Bone marrow (tissue), 2 donors: Measurements from ENCODE around the gene ZFPM1.

ENCODE experiments used
- DNase-seq, 2 donors: peaks; one replicate each; lab custom pipeline; 2025; lab: John Stamatoyannopoulos, UW

Gene ZFPM1

DNA sequence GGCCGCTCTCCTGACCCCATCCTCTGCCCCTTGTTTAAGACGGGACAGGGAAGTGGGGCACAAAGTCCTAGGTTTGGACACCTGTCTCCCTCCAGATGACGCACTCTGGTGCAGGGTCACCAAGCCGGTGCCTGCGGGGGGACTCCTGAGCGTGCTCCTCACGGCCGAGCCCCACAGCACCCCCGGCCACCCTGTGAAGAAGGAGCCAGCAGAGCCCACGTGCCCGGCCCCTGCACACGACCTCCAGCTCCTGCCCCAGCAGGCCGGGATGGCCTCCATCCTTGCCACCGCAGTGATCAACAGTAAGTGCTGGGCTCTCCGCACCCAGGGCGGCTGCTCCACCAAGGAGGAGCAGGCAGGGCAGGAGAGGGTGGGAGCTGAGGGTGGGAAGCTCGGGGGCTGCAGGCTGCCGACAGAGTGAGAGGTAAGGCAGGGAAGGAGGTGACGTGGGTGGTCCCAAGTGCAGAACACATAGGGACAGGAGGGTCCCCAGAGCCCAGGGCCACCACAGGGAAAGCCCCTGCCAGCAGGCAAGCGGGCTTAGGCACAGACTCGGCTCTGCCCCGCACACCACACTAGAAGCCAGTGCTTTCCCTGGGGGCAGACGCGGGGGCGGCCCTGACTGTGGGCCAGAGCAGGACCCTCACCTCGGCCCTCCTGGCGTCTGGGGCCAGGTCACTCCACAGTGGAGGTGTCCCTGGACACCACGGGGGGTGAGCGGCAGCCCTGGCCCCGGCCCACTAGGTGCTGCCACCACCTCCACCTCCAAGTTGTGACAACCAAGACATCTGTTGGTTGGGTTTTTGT is 75.1 kb downstream of the ZFPM1 start:
- no peak for DNase-seq

DNA sequence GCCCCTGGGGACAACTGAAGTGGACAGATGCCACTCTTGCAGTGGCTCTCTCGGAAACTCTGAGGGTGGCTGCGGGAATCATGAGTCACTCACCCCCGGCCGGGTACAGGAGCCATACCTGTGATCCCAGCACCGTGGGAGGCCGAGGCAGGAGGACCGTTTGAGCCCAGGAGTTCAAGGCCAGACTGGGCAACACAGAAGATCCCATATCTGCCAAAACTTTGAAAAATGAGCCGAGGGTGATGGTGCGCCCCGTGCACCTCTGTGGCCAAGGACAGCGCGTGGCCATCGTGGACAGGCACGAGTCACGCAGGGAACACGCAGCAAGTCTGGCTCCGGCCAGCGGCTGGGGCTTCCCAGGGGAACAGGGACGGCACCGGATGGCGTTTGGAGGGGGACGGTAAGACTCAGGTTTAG is 75.8 kb downstream of the ZFPM1 start:
- DNase-seq: no peak

DNA sequence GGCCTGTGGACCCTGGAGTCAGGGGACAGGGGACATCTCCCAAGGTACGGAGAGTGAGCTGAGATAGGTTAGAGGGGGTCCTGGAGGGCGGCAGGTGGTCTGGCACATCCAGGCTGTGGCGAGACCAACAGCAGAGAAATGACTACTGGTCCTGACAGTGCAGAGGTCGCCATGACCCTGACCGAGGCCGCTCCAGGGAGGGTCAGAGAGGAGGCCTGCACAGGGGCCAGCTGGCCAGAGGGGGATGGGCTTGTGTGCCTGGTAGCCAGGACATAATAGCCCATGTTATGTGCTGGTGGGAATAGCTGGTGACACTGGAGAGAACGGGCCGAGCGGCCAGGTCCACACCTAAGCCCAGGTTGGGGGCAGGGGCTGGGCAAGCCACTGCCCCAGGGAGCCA is 76.5 kb downstream of the ZFPM1 start:
- DNase-seq: no peak

DNA sequence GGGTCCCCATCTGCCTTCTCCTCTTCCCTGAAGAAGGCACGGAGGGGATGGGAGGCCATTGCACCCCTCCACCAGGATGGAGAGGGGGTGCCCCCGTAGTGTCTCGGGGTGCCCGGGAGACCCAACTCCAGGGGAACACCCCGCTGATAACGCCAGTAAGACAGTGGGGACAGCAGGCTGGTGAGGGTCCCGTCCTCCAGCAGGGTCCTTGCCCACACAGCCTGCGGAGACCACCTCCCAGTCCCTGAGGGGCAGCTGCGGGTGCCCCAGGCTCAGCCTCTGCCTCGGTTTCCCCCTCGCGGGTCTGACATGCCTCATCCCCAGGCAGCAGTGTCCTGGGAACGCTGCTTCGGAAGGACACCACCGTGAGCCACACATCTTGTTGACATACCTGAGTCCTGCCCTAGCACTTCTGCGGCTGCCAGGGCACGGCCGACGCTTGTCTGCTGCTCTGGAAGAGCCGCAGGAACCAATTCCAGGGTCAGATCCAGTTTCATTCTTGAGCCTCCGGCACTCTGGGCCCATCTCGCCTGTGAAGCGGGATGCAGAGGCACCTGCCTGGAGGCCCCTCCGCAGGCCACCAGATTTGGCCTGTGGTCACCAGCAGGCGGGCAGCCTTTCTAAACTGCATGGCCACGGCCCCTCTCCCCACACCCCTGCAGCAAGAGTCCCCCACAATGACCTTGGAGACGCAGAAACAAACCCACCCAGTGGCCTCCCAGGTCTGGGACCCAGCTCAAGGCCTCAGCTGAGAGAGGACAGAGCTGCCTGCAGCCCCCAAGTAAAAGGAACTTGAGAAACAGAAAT is 77.2 kb downstream of the ZFPM1 start:
- DNase-seq: no peak

- DNase-seq: no peak
These were observed 77.8 kb downstream of the ZFPM1 start for GRCh38 chr16:88530858-88531203.

DNA sequence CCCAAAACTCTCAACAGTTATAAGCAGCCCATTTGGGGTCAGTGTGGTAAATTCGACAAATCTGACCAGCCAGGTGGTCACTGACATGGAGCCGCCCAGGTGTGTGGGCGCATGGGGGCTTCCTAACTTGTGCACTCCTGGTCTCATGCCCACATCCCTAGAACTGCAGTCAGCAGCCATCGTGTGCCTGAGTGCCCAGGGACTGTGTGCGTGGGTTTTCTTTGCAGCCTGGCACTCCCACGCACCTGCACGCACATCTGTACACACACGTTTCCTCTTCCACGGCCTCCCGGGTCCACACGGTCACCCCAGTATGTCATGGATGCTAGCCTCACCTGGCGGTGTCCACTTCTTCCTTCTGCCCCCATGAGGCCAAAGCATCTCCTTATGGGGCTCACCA is 78.3 kb downstream of the ZFPM1 start:
- DNase-seq: no peak

DNA sequence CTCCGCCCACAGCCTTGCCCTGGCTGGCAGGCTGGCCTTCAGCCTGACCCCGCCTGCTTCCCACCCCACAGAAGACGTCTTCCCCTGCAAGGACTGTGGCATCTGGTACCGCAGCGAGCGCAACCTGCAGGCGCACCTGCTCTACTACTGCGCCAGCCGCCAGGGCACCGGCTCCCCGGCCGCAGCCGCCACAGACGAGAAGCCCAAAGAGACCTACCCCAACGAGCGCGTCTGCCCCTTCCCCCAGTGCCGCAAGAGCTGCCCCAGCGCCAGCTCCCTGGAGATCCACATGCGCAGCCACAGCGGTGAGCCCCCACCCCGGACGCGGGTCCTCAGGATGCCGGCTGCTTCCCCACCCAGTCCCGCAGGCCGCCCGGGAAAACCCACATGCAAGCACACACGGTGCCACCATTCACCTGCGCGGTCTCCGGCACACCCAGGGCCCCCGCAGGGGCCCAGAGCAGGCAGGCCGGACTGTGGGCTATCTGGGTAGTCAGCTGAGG is 78.9 kb downstream of the ZFPM1 start:
- no peak for DNase-seq

- DNase-seq: no peak
These were observed 79.6 kb downstream of the ZFPM1 start for GRCh38 chr16:88532434-88533241.

GRCh38 chr16:88533381-88533917 is 80.4 kb downstream of the ZFPM1 start:
- DNase-seq: no peak

DNA sequence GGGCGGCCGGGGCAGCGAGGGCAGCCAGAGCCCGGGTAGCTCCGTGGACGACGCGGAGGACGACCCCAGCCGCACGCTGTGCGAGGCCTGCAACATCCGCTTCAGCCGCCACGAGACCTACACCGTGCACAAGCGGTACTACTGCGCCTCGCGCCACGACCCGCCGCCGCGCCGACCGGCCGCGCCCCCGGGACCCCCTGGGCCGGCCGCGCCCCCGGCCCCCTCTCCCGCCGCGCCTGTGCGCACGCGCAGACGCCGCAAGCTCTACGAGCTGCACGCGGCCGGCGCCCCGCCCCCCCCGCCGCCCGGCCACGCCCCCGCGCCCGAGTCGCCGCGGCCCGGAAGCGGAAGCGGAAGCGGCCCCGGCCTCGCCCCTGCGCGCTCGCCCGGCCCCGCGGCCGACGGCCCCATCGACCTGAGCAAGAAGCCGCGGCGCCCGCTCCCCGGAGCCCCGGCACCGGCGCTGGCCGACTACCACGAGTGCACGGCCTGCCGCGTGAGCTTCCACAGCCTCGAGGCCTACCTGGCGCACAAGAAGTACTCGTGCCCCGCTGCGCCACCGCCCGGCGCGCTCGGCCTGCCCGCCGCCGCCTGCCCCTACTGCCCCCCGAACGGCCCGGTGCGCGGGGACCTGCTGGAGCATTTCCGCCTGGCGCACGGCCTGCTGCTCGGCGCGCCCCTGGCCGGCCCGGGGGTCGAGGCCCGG is 81.0 kb downstream of the ZFPM1 start:
- DNase-seq: peak in 1 of 2 donors; percentile 64

DNA sequence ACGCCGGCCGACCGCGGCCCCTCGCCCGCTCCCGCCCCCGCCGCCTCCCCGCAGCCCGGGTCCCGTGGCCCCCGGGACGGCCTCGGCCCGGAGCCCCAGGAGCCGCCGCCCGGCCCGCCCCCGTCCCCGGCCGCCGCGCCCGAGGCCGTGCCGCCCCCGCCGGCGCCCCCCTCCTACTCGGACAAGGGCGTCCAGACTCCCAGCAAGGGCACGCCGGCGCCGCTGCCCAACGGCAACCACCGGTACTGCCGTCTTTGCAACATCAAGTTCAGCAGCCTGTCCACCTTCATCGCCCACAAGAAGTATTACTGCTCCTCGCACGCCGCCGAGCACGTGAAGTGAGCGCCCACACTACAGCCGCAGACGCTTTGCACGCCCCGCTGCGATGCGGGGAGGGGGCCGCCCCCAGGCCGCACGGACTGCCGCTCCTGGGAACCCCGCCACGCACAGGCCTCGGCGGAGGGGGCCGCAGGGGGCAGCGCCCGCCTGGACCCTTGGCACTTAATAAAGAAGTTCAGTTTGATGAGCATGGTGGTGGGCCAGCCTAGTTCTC is 81.6 kb downstream of the ZFPM1 start:
- DNase-seq: no peak

- no peak for DNase-seq
These were observed 82.2 kb downstream of the ZFPM1 start for GRCh38 chr16:88535191-88535856.

- DNase-seq: no peak
These were observed 82.8 kb downstream of the ZFPM1 start for GRCh38 chr16:88535857-88536222.

GRCh38 chr16:88536510-88536909 is 83.4 kb downstream of the ZFPM1 start:
- DNase-seq: no peak

GRCh38 chr16:88536971-88537751 is 84.1 kb downstream of the ZFPM1 start:
- DNase-seq: no peak

GRCh38 chr16:88537859-88538258 is 84.8 kb downstream of the ZFPM1 start:
- DNase-seq: no peak

DNA sequence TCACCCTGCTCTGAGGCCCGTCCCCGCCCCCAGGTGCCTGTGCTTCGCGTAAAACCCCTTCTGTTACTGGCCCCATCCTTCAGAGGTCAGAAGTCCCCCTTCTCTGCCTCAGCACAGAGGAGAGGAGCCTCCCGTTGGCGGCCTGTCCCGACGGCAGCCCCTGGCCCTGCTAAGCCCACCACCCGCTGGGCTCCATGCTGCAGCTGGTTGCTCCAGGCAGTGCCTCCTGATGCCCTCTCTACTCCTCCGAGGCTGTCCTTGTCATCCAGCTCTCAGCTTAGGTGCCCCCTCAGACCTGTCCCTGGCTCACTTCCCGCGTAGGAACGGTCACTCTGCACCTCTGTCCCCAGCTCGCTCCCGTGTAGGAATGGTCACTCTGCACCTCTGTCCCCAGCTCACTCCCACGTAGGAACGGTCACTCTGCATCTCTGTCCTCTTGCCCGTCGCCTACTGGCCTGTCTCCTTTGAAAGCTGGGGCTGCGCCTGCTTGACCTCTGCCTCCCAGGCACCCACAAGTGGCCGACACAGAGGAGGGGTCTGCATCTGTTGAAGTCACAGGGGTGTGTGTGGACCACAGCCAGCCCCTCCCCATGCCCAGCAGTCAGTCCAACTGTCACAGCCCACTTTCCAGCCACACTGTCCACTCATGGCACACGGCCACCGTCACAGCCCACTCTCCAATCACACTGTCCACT is 85.4 kb downstream of the ZFPM1 start:
- DNase-seq: no peak

- DNase-seq: no peak
These were observed 86.2 kb downstream of the ZFPM1 start for GRCh38 chr16:88539261-88539651.

- DNase-seq: no peak
These were observed 86.7 kb downstream of the ZFPM1 start for GRCh38 chr16:88539652-88540345.
